ENCODE results near the gene VPS54. TPM values are rescaled to one million over a fixed set of nuclear protein-coding genes. Genes with fewer than 3 reads are reported as not detected.

Gene VPS54
- 10 to 100 TPM in 3 of 4 donors, 1 to 10 TPM in 1; 4.1 to 27.6 (median 18.6) TPM for total RNA-seq

- peak; percentile 63 for DNase-seq
- intact Hi-C loops (cut with DNase I; ENCODE audit: low total_unique reads) (no loop called here), in situ Hi-C loops (cut with MboI; ENCODE audit: low pct_ligation_motif_present in 1 of 4, low pct_unique_long_range_greater_than_20kb in 1 of 4, low sequenced_read_pairs in 3 of 4) (no loop called here)
- H3K36me3 ChIP-seq = no peaks in the 10 kb centered on the region
- H3K4me3 ChIP-seq = peak within 1 kb of the TSS; percentile 76 to 87 (median 84)
- WGBS, 2 donors (ENCODE audit: low coverage in 1 of 2) = 2 to 6% methylated on average over 4 to 45 of the region's 77 CpGs
- peaks cover 14 to 57% (median 31%) of the 10 kb centered on the region in 4 donors for H3K4me1 ChIP-seq
- no peaks in the 10 kb centered on the region for H3K27me3 ChIP-seq
- H3K27ac ChIP-seq = peak within 1 kb of the TSS; percentile 97 to 99 (median 98)
- H3K9me3 ChIP-seq = no peaks in the 10 kb centered on the region
- peak; percentile 59 for TF ChIP-seq POLR2A (IDR thresholded peaks at IDR 0.05)
- TF ChIP-seq EP300 (IDR thresholded peaks at IDR 0.05; ENCODE audit: low read depth) = no peak
- peak in 2 of 3 donors; percentile 18 to 67 for TF ChIP-seq POLR2AphosphoS5 (IDR thresholded peaks at IDR 0.05)
- no peak for TF ChIP-seq CTCF (IDR thresholded peaks at IDR 0.05)
These were observed at the start of gene VPS54 for GRCh38 chr2:64019083-64019974. Gene VPS54 (minus strand): TSS chr2:64019428. CDS start chr2:63983999, 35,429 bp downstream.

- in situ Hi-C loops (cut with MboI; ENCODE audit: low pct_ligation_motif_present in 1 of 4, low pct_unique_long_range_greater_than_20kb in 1 of 4, low sequenced_read_pairs in 3 of 4) (loop anchor here in 3 of 4 donors (25.0 kb wide), 2 partner anchors 245 to 820 kb away; no protein-coding TSS in a partner anchor), intact Hi-C loops (cut with DNase I; ENCODE audit: low total_unique reads) (no loop called here)
- no peak for TF ChIP-seq POLR2AphosphoS5 (IDR thresholded peaks at IDR 0.05)
- no peak for TF ChIP-seq EP300 (IDR thresholded peaks at IDR 0.05; ENCODE audit: low read depth)
- no peak for TF ChIP-seq POLR2A (IDR thresholded peaks at IDR 0.05)
- no peak for TF ChIP-seq CTCF (IDR thresholded peaks at IDR 0.05)
- Histone ChIP-seq H3K27me3 (no peaks in the 10 kb centered on the region), H3K4me3 (no peak overlapping the region), H3K27ac (no peak overlapping the region), H3K36me3 (no peaks in the 10 kb centered on the region), H3K9me3 (no peaks in the 10 kb centered on the region), H3K4me1 (peaks cover 3 to 23% (median 16%) of the 10 kb centered on the region in 4 donors)
- 55% methylated on average over 1 of the region's 1 CpG; no CpG with 5 or more reads in 1 of the 2 donors for WGBS, 2 donors (ENCODE audit: low coverage in 1 of 2)
- no peak for DNase-seq
These were observed 48.1 kb upstream of the VPS54 start for GRCh38 chr2:64067326-64067725.

GRCh38 chr2:64065516-64065915 is 46.3 kb upstream of the VPS54 start:
- WGBS, 2 donors (ENCODE audit: low coverage in 1 of 2) = 72 to 94% methylated on average over 2 to 6 of the region's 6 CpGs
- Histone ChIP-seq H3K4me1 (peaks cover 3 to 23% (median 16%) of the 10 kb centered on the region in 4 donors), H3K4me3 (no peak overlapping the region), H3K9me3 (no peaks in the 10 kb centered on the region), H3K27me3 (no peaks in the 10 kb centered on the region), H3K27ac (peak overlapping the region in 1 of 4 donors; percentile 5), H3K36me3 (no peaks in the 10 kb centered on the region)
- intact Hi-C loops (cut with DNase I; ENCODE audit: low total_unique reads) = no loop called here
- in situ Hi-C loops (cut with MboI; ENCODE audit: low pct_ligation_motif_present in 1 of 4, low pct_unique_long_range_greater_than_20kb in 1 of 4, low sequenced_read_pairs in 3 of 4) = loop anchor here in 3 of 4 donors (25.0 kb wide), 2 partner anchors 247 to 822 kb away; no protein-coding TSS in a partner anchor
- no peak for DNase-seq
- TF ChIP-seq EP300 (IDR thresholded peaks at IDR 0.05; ENCODE audit: low read depth) (no peak), POLR2A (IDR thresholded peaks at IDR 0.05) (no peak), CTCF (IDR thresholded peaks at IDR 0.05) (no peak), POLR2AphosphoS5 (IDR thresholded peaks at IDR 0.05) (no peak)

GRCh38 chr2:64063924-64064331 is 44.7 kb upstream of the VPS54 start:
- intact Hi-C loops (cut with DNase I; ENCODE audit: low total_unique reads) = no loop called here
- Histone ChIP-seq H3K4me1 (peaks cover 3 to 23% (median 16%) of the 10 kb centered on the region in 4 donors), H3K4me3 (no peak overlapping the region), H3K36me3 (no peaks in the 10 kb centered on the region), H3K27ac (peak overlapping the region; percentile 47 to 64 (median 54)), H3K9me3 (no peaks in the 10 kb centered on the region), H3K27me3 (no peaks in the 10 kb centered on the region)
- 27 to 50% methylated on average over 4 of the region's 4 CpGs for WGBS, 2 donors (ENCODE audit: low coverage in 1 of 2)
- in situ Hi-C loops (cut with MboI; ENCODE audit: low pct_ligation_motif_present in 1 of 4, low pct_unique_long_range_greater_than_20kb in 1 of 4, low sequenced_read_pairs in 3 of 4) = loop anchor here in 3 of 4 donors (25.0 kb wide), 2 partner anchors 248 to 823 kb away; no protein-coding TSS in a partner anchor
- TF ChIP-seq EP300 (IDR thresholded peaks at IDR 0.05; ENCODE audit: low read depth) (no peak), POLR2AphosphoS5 (IDR thresholded peaks at IDR 0.05) (no peak), CTCF (IDR thresholded peaks at IDR 0.05) (no peak), POLR2A (IDR thresholded peaks at IDR 0.05) (no peak)
- DNase-seq = no peak
